Upper lobe of left lung (tissue), 4 donors: Measurements from ENCODE around the gene CYP2C19.

Experiments
- CTCF ChIP-seq, 6 experiments: fragments of 450-650 bp in 4 of 6; fragments of 200-600 bp in 2 of 6; sonication (generic) in 2 of 6; IDR thresholded peaks; one replicate each; pipeline ENCODE4 v1.5.1; 2016 to 2019; ENCODE audit warnings: antibody characterized with exemption in 6 of 6
- EP300 ChIP-seq, 4 donors: sonication (generic); formaldehyde crosslinking; IDR thresholded peaks; one replicate each; pipeline ENCODE4 v1.5.1; 2017; ENCODE audit warnings: antibody characterized with exemption in 4 of 4, control low read depth in 2 of 4
- POLR2A ChIP-seq, 4 donors: fragments of 450-650 bp; IDR thresholded peaks; one replicate each; pipeline ENCODE4 v1.5.1; 2016 to 2017; ENCODE audit warnings: antibody characterized with exemption in 4 of 4, mild to moderate bottlenecking in 2 of 4
- POLR2AphosphoS5 ChIP-seq, 2 donors: sonication (generic); formaldehyde crosslinking; IDR thresholded peaks; one replicate each; pipeline ENCODE4 v1.5.1; 2017; ENCODE audit warnings: antibody characterized with exemption in 2 of 2

- TF ChIP-seq CTCF (IDR thresholded peaks at IDR 0.05), result no peak
- no peak for TF ChIP-seq POLR2A (IDR thresholded peaks at IDR 0.05)
- no peak for TF ChIP-seq EP300 (IDR thresholded peaks at IDR 0.05)
- TF ChIP-seq POLR2AphosphoS5 (IDR thresholded peaks at IDR 0.05), result no peak
Measured at GRCh38 chr10:94852438-94852837, 90.0 kb downstream of the CYP2C19 start.
